ENCODE measurements around the gene GANC.
A peak's percentile ranks its signal among the peaks of the same experiment; 100 is the strongest.
"Not testable (repeated sequence)": the region's sequence is repeated elsewhere in the genome, so short reads cannot be mapped to it uniquely, and the experiment has no call there.

Gene GANC

GRCh38 chr15:42272939-42273899 lies at the start of gene GANC, which contains the start of gene TMEM87A:
GANC (plus strand) TSS chr15:42273201; CDS start chr15:42274482, 1,281 bp downstream.
TMEM87A (minus strand) TSS chr15:42273433; CDS start chr15:42273398, 35 bp downstream.
- peak; percentile 99 for DNase-seq (ENCODE audit: low read depth, low spot score)

GRCh38 chr15:42226648-42227047 lies 46.4 kb upstream of the GANC start:
- DNase-seq (ENCODE audit: low read depth, low spot score) = no peak

GRCh38 chr15:42228036-42228435 lies 45.0 kb upstream of the GANC start:
- no peak for DNase-seq (ENCODE audit: low read depth, low spot score)

GRCh38 chr15:42228981-42229380 lies 44.0 kb upstream of the GANC start:
- not testable (repeated sequence) for DNase-seq (ENCODE audit: low read depth, low spot score)

- no peak for DNase-seq (ENCODE audit: low read depth, low spot score)
These were observed 41.9 kb upstream of the GANC start for GRCh38 chr15:42231088-42231487.

- DNase-seq (ENCODE audit: low read depth, low spot score) = no peak
These were observed 40.4 kb upstream of the GANC start for GRCh38 chr15:42232606-42233005.

GRCh38 chr15:42233107-42233506 lies 39.9 kb upstream of the GANC start:
- no peak for DNase-seq (ENCODE audit: low read depth, low spot score)

- DNase-seq (ENCODE audit: low read depth, low spot score) = no peak
These were observed 33.3 kb upstream of the GANC start for GRCh38 chr15:42239528-42240182.

- DNase-seq (ENCODE audit: low read depth, low spot score) = no peak
These were observed 32.2 kb upstream of the GANC start for GRCh38 chr15:42240823-42241222.

GRCh38 chr15:42253300-42253699 lies 19.7 kb upstream of the GANC start:
- DNase-seq (ENCODE audit: low read depth, low spot score) = no peak

- DNase-seq (ENCODE audit: low read depth, low spot score) = no peak
These were observed 8.2 kb upstream of the GANC start for GRCh38 chr15:42264795-42265194.

- no peak for DNase-seq (ENCODE audit: low read depth, low spot score)
These were observed 5.7 kb upstream of the GANC start for GRCh38 chr15:42267286-42267685.

GRCh38 chr15:42270551-42270950 lies 2.5 kb upstream of the GANC start:
- DNase-seq (ENCODE audit: low read depth, low spot score) = no peak

GRCh38 chr15:42270996-42271395 lies 2.0 kb upstream of the GANC start:
- DNase-seq (ENCODE audit: low read depth, low spot score) = no peak

- peak; percentile 62 for DNase-seq (ENCODE audit: low read depth, low spot score)
These were observed 1.1 kb downstream of the GANC start for GRCh38 chr15:42273900-42274701.

- DNase-seq (ENCODE audit: low read depth, low spot score) = peak; percentile 21
These were observed 1.6 kb downstream of the GANC start for GRCh38 chr15:42274702-42274989.

- no peak for DNase-seq (ENCODE audit: low read depth, low spot score)
These were observed 2.9 kb downstream of the GANC start for GRCh38 chr15:42275780-42276391.

- DNase-seq (ENCODE audit: low read depth, low spot score) = no peak
These were observed 3.8 kb downstream of the GANC start for GRCh38 chr15:42276762-42277161.

- DNase-seq (ENCODE audit: low read depth, low spot score) = no peak
These were observed 6.3 kb downstream of the GANC start for GRCh38 chr15:42279234-42279723.

GRCh38 chr15:42282344-42282743 lies 9.3 kb downstream of the GANC start:
- DNase-seq (ENCODE audit: low read depth, low spot score) = no peak

GRCh38 chr15:42282926-42283325 lies 9.9 kb downstream of the GANC start:
- no peak for DNase-seq (ENCODE audit: low read depth, low spot score)

All from ELF-1 (cell line).